Tibial nerve (tissue), 3 donors: Measurements from ENCODE around the gene TMEM255B.

Experiments used
- POLR2A ChIP-seq, 2 donors: fragments of 450-650 bp; IDR thresholded peaks; one replicate each; pipeline ENCODE4 v1.6.1; 2017; ENCODE audit warnings: antibody characterized with exemption in 2 of 2, mild to moderate bottlenecking in 2 of 2, moderate library complexity in 2 of 2
- TF ChIP-seq, protein P1 (sequence below), 5 experiments: fragments of 200-600 bp in 3 of 5; fragments of 450-650 bp in 2 of 5; sonication (generic) in 3 of 5; IDR thresholded peaks; one replicate each; pipeline ENCODE4 v1.5.1; 2016 to 2019; ENCODE audit warnings: antibody characterized with exemption in 5 of 5, mild to moderate bottlenecking in 3 of 5, moderate library complexity in 2 of 5

DNA sequence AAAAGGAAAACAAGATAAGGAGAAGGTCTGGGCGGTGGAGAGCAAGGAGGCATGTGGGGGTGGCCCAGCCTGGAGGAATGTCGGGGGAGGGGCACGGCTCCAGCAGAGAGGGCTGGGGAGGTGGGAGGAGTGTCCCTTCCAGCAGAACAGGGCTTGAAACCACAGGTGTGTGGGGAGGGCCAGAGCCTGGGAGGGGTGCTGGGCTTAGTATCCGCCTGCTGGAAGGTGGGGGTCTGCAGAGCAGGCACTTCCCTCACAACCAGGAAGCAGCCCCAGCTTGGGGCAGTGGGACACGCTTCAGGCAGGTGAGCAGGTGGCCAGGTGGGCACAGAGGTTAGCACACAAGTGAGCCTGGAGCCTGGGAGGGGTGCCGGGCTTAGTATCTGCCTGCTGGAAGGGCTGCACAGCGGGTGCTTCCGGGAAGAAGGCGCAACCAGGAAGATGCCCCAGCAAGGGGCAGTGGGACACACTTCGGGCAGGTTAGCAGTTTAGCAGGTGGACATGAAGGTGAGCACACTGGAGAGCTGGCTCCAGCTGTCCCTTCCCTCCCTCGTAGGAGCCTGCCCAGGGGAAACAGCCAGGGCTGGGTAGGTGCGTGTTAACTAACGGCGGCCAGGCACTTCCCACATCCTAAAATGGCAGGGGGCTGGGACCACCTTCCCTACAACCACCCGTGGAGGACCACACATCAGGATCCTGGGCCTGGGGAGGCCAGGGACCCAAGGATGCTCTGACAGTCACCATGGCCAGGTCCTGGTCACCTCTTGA lies 101.8 kb downstream of the TMEM255B start:
- no peak for TF ChIP-seq POLR2A (IDR thresholded peaks at IDR 0.05)
- TF ChIP-seq, protein P1, sequence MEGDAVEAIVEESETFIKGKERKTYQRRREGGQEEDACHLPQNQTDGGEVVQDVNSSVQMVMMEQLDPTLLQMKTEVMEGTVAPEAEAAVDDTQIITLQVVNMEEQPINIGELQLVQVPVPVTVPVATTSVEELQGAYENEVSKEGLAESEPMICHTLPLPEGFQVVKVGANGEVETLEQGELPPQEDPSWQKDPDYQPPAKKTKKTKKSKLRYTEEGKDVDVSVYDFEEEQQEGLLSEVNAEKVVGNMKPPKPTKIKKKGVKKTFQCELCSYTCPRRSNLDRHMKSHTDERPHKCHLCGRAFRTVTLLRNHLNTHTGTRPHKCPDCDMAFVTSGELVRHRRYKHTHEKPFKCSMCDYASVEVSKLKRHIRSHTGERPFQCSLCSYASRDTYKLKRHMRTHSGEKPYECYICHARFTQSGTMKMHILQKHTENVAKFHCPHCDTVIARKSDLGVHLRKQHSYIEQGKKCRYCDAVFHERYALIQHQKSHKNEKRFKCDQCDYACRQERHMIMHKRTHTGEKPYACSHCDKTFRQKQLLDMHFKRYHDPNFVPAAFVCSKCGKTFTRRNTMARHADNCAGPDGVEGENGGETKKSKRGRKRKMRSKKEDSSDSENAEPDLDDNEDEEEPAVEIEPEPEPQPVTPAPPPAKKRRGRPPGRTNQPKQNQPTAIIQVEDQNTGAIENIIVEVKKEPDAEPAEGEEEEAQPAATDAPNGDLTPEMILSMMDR (IDR thresholded peaks at IDR 0.05): no peak
